ENCODE data around the gene CIRBP. TPM values are rescaled to one million over a fixed set of nuclear protein-coding genes. Genes with fewer than 3 reads are reported as not detected.

Gene CIRBP
- total and polyA plus RNA-seq, 2 of the 13 experiments (the other 11 are each of a cell fraction or from before 2014, with no cell fraction given) = 133 to 140 TPM

GRCh38 chr19:1298235-1298634 lies 29.1 kb downstream of the CIRBP start:
- BruUV-seq (replicated peaks) = no TSS peak
- H3K4me3 ChIP-seq (replicated peaks in 1 of 3; ENCODE audit: insufficient read depth in 1 of 3, low read depth in 2 of 3, low read length in 3 of 3) = no peak overlapping the region
- peaks cover 4% of the 10 kb centered on the region for H3K79me2 ChIP-seq (ENCODE audit: insufficient read depth, low read length)
- no peak for ATAC-seq
- no peaks in the 10 kb centered on the region for H4K20me1 ChIP-seq (ENCODE audit: insufficient read depth, low read length)
- H3K9ac ChIP-seq (ENCODE audit: insufficient read depth, low read depth, low read length) = no peak overlapping the region
- no peak for TF ChIP-seq ZZZ3 (CRISPR knock-in tag; IDR thresholded peaks at IDR 0.05; ENCODE audit: borderline replicate concordance)
- no peak for TF ChIP-seq NKX3-1 (CRISPR knock-in tag; IDR thresholded peaks at IDR 0.05)
- TF ChIP-seq ZNF496 (CRISPR knock-in tag; IDR thresholded peaks at IDR 0.05; ENCODE audit: insufficient replicate concordance) = no peak
- no peak for TF ChIP-seq HNRNPLL (IDR thresholded peaks at IDR 0.05; ENCODE audit: low read depth, low read length, poor library complexity, severe bottlenecking)
- TF ChIP-seq ZNF773 (CRISPR knock-in tag; IDR thresholded peaks at IDR 0.05; ENCODE audit: borderline replicate concordance) = no peak
- no peak for TF ChIP-seq TSC22D2 (CRISPR knock-in tag; IDR thresholded peaks at IDR 0.05; ENCODE audit: borderline replicate concordance)
- TF ChIP-seq HDAC6 (IDR thresholded peaks at IDR 0.05; ENCODE audit: low read depth, low read length) = no peak
- TF ChIP-seq ZNF256 (CRISPR knock-in tag; conservative IDR thresholded peaks at IDR 0.05) = no peak
- TF ChIP-seq IKZF4 (CRISPR knock-in tag; IDR thresholded peaks at IDR 0.05; ENCODE audit: borderline replicate concordance, low read depth, not compliant biosample characterization) = no peak
- no peak for TF ChIP-seq ZNF558 (CRISPR knock-in tag; IDR thresholded peaks at IDR 0.05; ENCODE audit: borderline replicate concordance)
- TF ChIP-seq TRIM24 (CRISPR knock-in tag; IDR thresholded peaks at IDR 0.05) = no peak
- TF ChIP-seq POLR2G (IDR thresholded peaks at IDR 0.05; ENCODE audit: low read depth, low read length) = no peak
- TF ChIP-seq KMT2A (CRISPR knock-in tag; IDR thresholded peaks at IDR 0.05) = no peak
- TF ChIP-seq ZNF777 (CRISPR knock-in tag; IDR thresholded peaks at IDR 0.05) = no peak
- TF ChIP-seq ZFP62 (CRISPR knock-in tag; IDR thresholded peaks at IDR 0.05) = no peak
- no peak for TF ChIP-seq NCOA5 (CRISPR knock-in tag; IDR thresholded peaks at IDR 0.05)
- TF ChIP-seq ZNF44 (CRISPR knock-in tag; IDR thresholded peaks at IDR 0.05) = no peak
- CTCF ChIA-PET (ENCODE audit: low intra/inter-chr PET ratio, low total read pairs) = no interaction called here
- POLR2A ChIA-PET = interaction anchor here (0.7 kb wide), 1 partner anchor 29 kb away, joined by 3 read pairs; no protein-coding TSS in a partner anchor
- FAIRE-seq = no peak
- WGBS (ENCODE audit: low lambda C conversion rate) = 93% methylated on average over 4 of the region's 8 CpGs
- no peaks in the 10 kb centered on the region for H3K9me3 ChIP-seq (ENCODE audit: low read length)
- H3K36me3 ChIP-seq (replicated peaks in 1 of 2; ENCODE audit: control insufficient read depth in 1 of 2, insufficient read depth in 2 of 2, low read length in 2 of 2) = peaks cover 0 to 2% of the 10 kb centered on the region in 2 experiments; a peak in 2 of 5 replicates
- DNase-seq (ENCODE audit: low spot score) = no peak
- H3K27me3 ChIP-seq (ENCODE audit: control insufficient read depth in 1 of 2, insufficient read depth in 2 of 2, low read length in 2 of 2) = no peaks in the 10 kb centered on the region
- intact Hi-C loops (cut with micrococcal nuclease; ENCODE audit: unreplicated experiment) = no loop called here
- H3K4me2 ChIP-seq (ENCODE audit: low read depth, low read length) = no peak overlapping the region
- no peaks in the 10 kb centered on the region for H3K4me1 ChIP-seq (ENCODE audit: insufficient read depth, low read length)
- H2AFZ ChIP-seq (ENCODE audit: low read length) = no peak overlapping the region
- in situ Hi-C loops (cut with HindIII; ENCODE audit: extremely low pct_ligation_motif_present, low pct_unique_long_range_greater_than_20kb) = no loop called here
- H3K27ac ChIP-seq (ENCODE audit: extremely low read length, insufficient read depth, low read length) = no peak overlapping the region

Data from HepG2 (cell line).